ENCODE results near the gene NFE2L2.
A peak's percentile ranks its signal among the peaks of the same experiment; 100 is the strongest.
"Not testable (repeated sequence)": the region's sequence is repeated elsewhere in the genome, so short reads cannot be mapped to it uniquely, and the experiment has no call there.

Gene NFE2L2

DNA sequence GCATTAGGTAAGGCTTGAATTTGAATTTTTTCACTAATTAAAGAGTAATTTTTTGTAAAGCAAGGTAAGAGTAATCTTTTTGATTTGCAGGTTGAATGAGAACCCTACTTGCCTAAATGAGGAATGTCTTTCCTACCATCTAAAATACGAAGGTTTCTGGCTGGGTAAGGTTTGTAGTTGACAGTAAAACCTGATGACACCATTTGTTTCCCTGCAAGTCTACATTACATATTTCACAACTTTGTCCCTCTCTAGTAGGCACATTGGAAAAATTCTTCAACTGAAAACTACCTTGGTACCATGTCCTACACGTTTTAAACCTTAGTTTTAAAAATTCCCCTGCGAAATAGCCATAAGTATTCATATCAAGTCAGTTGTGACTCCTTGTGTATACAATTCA, 42.6 kb downstream of the NFE2L2 start:
- no peaks in the 10 kb centered on the region for H3K9me3 ChIP-seq (ENCODE audit: control insufficient read depth, insufficient read depth, low read length)
- H3K36me3 ChIP-seq (ENCODE audit: insufficient read depth, low read length): peaks cover 24% of the 10 kb centered on the region

DNA sequence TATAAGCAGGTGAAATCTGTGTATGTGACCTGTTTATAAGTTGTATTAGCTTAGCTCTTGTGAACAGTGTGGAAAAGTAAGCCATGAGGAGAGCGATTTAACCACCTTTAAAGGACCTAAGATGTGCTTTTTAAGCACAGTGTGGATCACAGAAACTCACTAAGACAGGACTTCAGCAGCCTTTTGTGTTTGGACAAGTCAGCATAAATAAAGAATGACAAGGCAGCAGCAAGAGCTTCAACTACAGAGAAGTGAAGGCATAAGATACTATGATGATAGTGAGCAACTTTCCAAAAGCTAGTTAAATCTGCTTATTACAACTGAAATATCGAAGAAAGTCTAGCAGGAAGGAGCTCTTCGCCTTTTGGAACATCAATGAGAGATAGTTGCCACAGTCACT, 43.0 kb downstream of the NFE2L2 start:
- Histone ChIP-seq H3K9ac (ENCODE audit: low read depth, low read length) (no peak overlapping the region), H3K4me1 (ENCODE audit: insufficient read depth, low read length) (peaks cover 18% of the 10 kb centered on the region), H3K9me3 (ENCODE audit: control insufficient read depth, insufficient read depth, low read length) (no peaks in the 10 kb centered on the region), H3K36me3 (ENCODE audit: insufficient read depth, low read length) (peaks cover 28% of the 10 kb centered on the region)

More for the DNA sequence above, 42.6 kb downstream of the NFE2L2 start:
- peaks cover 17% of the 10 kb centered on the region for H3K4me1 ChIP-seq (ENCODE audit: insufficient read depth, low read length)
- no peak overlapping the region for H3K9ac ChIP-seq (ENCODE audit: low read depth, low read length)

DNA sequence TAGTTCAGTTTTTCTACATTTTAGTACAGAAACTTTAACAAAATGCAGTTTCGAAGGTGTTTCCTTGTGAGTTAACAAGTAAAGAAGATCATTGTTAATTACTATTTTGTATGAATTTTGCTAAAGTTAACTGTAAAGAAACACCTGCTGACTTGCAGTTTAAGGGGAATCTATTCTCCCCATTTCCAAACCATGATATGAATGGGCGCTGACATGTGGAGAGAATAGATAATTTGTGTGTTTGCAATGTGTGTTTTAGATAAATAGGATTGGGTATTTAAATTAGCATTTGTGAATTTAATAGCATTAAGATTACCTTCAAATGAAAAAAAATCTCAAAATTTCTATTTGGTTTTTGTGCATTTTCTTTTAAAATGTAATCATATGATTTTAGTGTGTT, 44.7 kb downstream of the NFE2L2 start:
- not testable (repeated sequence) for H3K9me3 ChIP-seq (ENCODE audit: control insufficient read depth, insufficient read depth, low read length); H3K9ac ChIP-seq (ENCODE audit: low read depth, low read length)
- Histone ChIP-seq H3K4me1 (ENCODE audit: insufficient read depth, low read length) (peaks cover 19% of the 10 kb centered on the region), H3K36me3 (ENCODE audit: insufficient read depth, low read length) (peaks cover 39% of the 10 kb centered on the region)

DNA sequence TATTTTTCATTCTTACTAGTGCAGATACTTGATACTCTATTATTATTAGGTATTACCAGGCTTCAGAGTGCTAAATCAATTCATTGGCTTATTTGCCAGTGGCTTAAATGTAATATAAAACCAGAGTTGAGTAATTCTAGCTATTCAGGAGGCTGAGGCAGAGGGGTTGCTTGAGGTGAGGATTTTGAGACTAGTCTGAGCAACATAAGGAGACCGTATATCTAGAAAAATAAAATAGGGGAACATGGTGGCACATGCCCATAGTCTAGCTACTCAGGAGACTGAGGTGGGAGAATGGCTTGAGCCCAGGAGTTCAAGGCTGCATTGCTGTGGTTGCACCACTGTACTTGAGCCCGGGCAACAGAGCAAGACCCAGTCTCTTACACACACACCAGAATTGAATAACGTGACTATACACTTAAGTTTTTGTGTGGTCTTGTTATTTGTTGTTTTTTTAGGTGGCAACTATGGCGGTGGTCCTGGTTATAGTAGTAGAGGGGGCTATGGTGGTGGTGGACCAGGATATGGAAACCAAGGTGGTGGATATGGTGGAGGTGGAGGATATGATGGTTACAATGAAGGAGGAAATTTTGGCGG, 47.2 kb downstream of the NFE2L2 start:
- H3K9ac ChIP-seq (ENCODE audit: low read depth, low read length): no peak overlapping the region
- peaks cover 40% of the 10 kb centered on the region for H3K36me3 ChIP-seq (ENCODE audit: insufficient read depth, low read length)
- no peaks in the 10 kb centered on the region for H3K9me3 ChIP-seq (ENCODE audit: control insufficient read depth, insufficient read depth, low read length)
- H3K4me1 ChIP-seq (ENCODE audit: insufficient read depth, low read length): peaks cover 21% of the 10 kb centered on the region

DNA sequence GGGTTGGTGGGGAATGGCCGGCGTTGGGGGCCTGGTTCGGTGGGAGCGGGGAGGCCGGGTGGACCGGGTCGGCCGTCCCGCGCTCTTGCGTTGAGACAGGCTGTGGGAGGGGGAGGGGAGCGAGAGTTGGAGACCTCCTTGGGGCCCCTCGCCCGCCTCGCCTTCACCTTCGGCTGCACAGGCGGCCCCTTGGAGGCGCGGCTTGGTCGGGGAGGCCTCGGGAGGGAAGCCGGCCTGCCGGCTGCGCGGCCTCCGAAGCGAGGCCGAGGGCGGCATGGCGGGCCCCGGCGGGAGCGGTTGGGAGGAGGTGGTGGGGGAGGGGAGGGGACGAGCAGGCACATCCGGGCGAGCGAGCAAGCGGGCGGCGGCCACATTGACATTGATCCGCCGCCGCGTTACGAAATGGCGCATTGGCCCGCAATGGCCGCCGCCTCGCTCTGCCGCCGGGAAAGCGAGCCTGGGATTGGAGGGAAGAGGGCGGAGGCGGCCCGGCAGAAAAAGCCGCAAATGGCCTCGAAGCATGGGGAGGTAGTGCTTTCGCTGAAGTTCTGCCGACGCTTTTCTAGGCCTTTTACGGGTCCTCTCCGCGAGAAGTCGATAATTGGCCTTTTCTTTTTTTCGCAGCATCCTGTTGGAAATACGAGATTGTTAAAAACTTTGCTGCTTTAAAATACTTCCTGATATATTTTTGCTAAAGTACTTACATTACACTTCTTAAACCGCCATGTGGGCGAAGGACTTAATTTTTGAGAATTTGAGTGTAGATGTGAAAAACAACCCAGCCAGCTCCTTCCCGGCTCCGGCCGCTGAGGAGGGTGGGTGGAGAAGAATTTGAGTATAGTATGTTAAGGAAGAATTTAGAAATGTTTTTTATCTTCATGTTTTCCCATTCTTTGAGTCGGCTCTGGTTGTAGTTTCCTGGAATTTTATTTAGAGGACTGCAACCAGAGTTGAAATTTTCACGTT, 51.4 kb downstream of the NFE2L2 start:
- Histone ChIP-seq H3K9ac (ENCODE audit: low read depth, low read length) (peak overlapping the region; percentile 81), H3K4me1 (ENCODE audit: insufficient read depth, low read length) (peaks cover 11% of the 10 kb centered on the region), H3K9me3 (ENCODE audit: control insufficient read depth, insufficient read depth, low read length) (no peaks in the 10 kb centered on the region), H3K36me3 (ENCODE audit: insufficient read depth, low read length) (peaks cover 24% of the 10 kb centered on the region)

DNA sequence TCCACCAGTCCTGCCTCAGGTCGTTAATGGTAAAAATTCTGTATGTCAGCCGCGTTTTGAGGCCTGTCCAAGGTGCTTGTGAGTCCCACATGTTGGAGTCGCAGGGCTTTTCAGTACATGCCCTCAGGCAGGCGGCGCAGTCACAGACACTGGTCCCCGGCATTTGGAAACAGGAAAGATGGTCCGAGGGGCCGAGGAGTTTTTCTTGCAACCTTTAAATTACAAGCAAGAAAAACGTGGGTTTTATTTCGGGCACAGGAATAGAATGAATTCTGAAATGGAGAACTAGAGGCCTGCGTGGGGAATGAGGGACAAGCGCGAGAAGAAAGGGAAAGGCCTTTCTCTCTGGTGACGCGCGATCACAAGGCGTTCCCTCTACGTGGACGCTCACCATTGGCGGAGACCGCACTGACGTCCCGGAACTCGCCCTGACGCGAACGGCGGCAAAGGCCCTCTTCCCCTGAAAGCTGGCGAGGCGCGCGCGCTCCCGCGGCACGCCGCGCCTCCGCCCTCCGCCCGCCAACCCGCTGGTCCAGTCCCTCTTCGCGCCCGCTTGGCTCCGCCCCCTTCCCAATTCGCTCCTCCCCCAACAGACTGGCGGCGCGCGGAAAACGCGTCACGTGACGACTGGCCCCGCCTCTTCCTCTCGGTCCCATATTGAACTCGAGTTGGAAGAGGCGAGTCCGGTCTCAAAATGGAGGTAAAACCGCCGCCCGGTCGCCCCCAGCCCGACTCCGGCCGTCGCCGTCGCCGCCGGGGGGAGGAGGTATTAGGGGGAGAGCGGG, 52.2 kb downstream of the NFE2L2 start, which contains the start of gene HNRNPA3:
HNRNPA3 (plus strand) TSS at position 689 of the 785 bp plus-strand sequence; CDS start at position 695, 6 bp downstream.
- Histone ChIP-seq H3K4me1 (ENCODE audit: insufficient read depth, low read length) (peaks cover 7% of the 10 kb centered on the region; the same call in 1 of the 2 replicates), H3K9ac (ENCODE audit: low read depth, low read length) (peak within 1 kb of the TSS; percentile 83), H3K9me3 (ENCODE audit: control insufficient read depth, insufficient read depth, low read length) (no peaks in the 10 kb centered on the region), H3K36me3 (ENCODE audit: insufficient read depth, low read length) (peaks cover 19% of the 10 kb centered on the region)

DNA sequence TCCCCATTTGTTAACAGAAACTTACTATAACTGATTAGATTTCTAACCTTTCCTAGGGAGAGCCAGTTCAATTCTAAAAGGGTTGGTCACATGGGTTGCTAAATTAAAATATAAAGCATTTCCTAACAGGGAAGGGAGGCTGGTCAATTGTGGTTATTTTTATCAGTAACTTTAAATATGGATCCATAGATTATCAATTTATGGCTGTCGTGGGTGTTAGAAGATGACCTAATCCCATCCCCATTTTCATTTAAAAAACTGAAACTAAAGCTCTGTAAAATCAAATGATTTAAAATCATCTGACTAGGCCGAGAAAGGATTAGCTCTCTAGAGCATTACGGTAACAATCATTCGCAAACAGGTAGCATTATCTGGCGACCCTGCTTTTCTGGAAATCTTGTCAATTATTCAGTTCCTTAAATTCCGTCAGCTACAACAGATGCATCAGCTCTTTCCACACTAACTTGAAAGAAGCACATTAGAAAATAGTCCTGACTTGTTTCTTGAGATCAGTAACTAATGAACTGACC, 52.9 kb downstream of the NFE2L2 start:
- Histone ChIP-seq H3K36me3 (ENCODE audit: insufficient read depth, low read length) (peaks cover 12% of the 10 kb centered on the region), H3K4me1 (ENCODE audit: insufficient read depth, low read length) (peaks cover 3% of the 10 kb centered on the region; the same call in 1 of the 2 replicates), H3K9ac (ENCODE audit: low read depth, low read length) (peak overlapping the region; percentile 83), H3K9me3 (ENCODE audit: control insufficient read depth, insufficient read depth, low read length) (no peaks in the 10 kb centered on the region)

DNA sequence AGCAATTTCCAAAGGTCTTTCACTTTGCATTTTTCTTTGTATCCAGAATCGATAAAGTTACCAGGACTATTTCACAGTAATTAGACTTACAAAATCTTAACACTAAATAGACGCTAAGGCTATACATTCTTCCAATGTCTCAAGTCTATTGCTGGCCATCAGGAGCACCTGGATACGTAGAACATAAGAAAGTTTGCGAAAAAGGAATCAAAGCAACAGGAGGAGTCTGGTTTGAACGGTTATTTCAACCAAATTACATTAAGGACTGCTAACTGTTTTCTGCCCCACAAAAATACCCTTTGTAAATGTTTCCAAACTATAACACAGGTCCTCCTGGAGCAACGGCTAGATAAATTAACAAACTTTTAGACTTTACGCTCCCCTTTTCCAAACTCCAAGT, 53.4 kb downstream of the NFE2L2 start:
- Histone ChIP-seq H3K9me3 (ENCODE audit: control insufficient read depth, insufficient read depth, low read length) (no peaks in the 10 kb centered on the region), H3K4me1 (ENCODE audit: insufficient read depth, low read length) (peaks cover 3% of the 10 kb centered on the region; the same call in 1 of the 2 replicates), H3K9ac (ENCODE audit: low read depth, low read length) (peak overlapping the region; percentile 83), H3K36me3 (ENCODE audit: insufficient read depth, low read length) (peaks cover 8% of the 10 kb centered on the region)

DNA sequence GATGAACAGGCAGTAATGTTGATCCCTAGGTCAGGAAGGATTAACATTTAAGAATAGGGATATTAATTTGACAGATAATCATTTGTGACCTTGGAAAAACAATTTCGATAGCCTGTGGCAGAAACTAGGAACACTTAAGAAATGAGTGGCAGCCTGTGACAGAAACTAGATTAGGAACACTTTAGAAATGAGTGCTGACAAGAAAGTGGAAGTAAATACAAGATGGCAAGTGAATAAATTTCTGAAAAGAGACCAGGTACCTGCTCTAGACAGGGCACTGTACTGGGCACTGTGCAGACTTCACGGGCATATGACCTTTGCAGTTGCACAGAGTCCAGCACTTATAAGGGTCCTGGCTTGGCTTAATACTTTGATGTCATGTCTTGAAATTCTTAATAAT, 57.4 kb downstream of the NFE2L2 start:
- no peak overlapping the region for H3K9ac ChIP-seq (ENCODE audit: low read depth, low read length)
- H3K9me3 ChIP-seq (ENCODE audit: control insufficient read depth, insufficient read depth, low read length): no peaks in the 10 kb centered on the region
- peaks cover 11% of the 10 kb centered on the region; the same call in 1 of the 2 replicates for H3K4me1 ChIP-seq (ENCODE audit: insufficient read depth, low read length)
- no peaks in the 10 kb centered on the region for H3K36me3 ChIP-seq (ENCODE audit: insufficient read depth, low read length)

DNA sequence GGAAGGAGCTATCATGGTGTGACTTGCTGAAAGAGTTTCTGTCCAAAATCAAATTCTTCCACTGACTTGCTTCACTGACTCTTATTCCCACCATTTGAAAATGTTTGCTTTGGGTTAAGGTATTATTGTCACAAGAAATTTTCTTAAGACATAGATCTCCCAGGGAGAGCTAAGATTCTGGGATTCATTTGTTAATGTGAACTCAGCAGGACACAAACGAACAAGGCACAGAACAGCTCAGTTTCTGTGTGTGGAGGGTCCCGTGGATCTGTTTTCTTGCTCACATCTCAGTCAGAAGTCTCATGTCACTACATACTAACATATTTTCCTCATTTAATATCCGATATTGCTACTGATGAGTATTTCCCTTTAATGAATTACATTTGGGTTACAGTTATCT, 60.1 kb downstream of the NFE2L2 start:
- Histone ChIP-seq H3K9ac (ENCODE audit: low read depth, low read length) (no peak overlapping the region), H3K4me1 (ENCODE audit: insufficient read depth, low read length) (peaks cover 11% of the 10 kb centered on the region; the same call in 1 of the 2 replicates), H3K9me3 (ENCODE audit: control insufficient read depth, insufficient read depth, low read length) (no peaks in the 10 kb centered on the region), H3K36me3 (ENCODE audit: insufficient read depth, low read length) (no peaks in the 10 kb centered on the region)

DNA sequence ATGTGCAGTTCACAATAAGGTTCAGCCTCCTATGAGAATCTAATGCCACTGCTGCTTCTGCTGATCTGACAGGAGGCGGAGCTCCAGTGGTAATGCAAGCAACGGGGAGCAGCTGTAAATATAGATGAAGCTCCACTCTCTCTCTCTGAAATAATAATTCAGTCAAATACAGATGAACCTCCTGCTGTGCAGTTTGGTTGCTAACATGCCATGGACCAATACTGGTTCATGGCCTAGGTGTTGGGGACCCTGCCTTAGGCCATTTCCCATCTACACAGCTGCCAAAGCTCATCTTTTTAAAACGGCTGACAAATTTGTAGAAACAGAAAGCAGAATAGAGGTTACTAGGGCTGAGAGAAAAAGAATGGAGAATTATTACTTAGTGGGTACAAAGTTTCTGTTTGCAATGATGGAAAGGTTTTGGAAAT, 62.6 kb downstream of the NFE2L2 start:
- Histone ChIP-seq H3K9ac (ENCODE audit: low read depth, low read length) (no peak overlapping the region), H3K36me3 (ENCODE audit: insufficient read depth, low read length) (no peaks in the 10 kb centered on the region), H3K4me1 (ENCODE audit: insufficient read depth, low read length) (peaks cover 11% of the 10 kb centered on the region; the same call in 1 of the 2 replicates), H3K9me3 (ENCODE audit: control insufficient read depth, insufficient read depth, low read length) (no peaks in the 10 kb centered on the region)

DNA sequence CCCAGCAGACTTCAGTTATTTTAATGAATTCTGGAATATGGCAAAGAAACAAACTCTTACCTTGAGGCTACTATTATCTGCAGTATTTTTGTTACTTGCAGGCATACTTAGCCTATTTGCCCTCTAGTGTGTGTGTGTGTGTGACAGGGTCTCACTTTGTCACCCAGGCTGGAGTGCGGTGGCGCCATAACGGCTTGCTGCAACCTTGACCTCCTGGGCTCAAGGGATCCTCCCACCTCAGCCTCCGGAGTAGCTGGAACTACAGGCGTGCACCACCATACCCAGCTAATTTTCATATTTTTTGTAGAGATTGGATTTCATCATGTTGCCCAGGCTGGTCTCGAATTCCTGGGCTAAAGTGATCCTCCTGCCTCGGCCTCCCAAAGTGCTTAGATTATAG, 64.1 kb downstream of the NFE2L2 start:
- H3K9ac ChIP-seq (ENCODE audit: low read depth, low read length); H3K9me3 ChIP-seq (ENCODE audit: control insufficient read depth, insufficient read depth, low read length); H3K36me3 ChIP-seq (ENCODE audit: insufficient read depth, low read length): not testable (repeated sequence)
- peaks cover 11% of the 10 kb centered on the region; the same call in 1 of the 2 replicates for H3K4me1 ChIP-seq (ENCODE audit: insufficient read depth, low read length)

DNA sequence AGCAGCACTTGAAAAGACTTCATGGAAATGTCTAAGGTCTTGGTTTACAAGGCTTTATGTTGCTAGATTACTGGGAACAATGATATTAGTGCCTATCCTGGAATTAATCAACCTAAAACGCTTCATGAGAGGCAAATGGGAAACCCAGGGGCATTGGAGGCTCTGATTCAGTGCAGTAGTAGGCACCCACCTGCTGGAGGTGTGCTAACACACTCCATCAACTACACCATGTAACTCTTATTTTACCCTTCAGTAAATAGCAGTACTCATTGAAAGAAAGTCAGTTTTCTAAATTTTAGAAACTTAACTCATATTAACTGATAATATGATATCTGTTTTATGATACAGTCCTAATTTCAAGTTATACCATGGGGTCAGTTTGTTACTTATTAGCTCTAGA, 69.3 kb downstream of the NFE2L2 start:
- H3K9me3 ChIP-seq (ENCODE audit: control insufficient read depth, insufficient read depth, low read length): no peaks in the 10 kb centered on the region
- no peak overlapping the region for H3K9ac ChIP-seq (ENCODE audit: low read depth, low read length)
- no peaks in the 10 kb centered on the region for H3K4me1 ChIP-seq (ENCODE audit: insufficient read depth, low read length)
- no peaks in the 10 kb centered on the region for H3K36me3 ChIP-seq (ENCODE audit: insufficient read depth, low read length)

DNA sequence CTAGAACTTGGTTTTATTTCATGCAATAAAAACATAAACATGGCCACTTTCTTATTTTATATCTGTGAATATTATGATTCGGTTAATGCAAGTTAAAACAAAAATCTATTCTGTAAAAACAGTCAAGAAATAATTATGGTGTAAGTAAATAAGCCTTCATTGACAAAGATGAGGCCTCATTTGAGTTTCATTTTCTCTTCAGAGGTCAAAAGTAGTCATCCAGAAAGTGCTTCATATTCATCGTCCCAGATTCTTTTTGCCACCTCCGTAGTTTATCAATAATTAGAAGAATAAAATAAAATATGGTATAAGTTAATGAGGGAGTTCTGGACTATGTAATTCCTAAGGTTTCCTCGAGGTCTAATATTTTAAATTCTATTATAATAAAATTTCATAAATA, 71.3 kb downstream of the NFE2L2 start:
- H3K9ac ChIP-seq (ENCODE audit: low read depth, low read length): no peak overlapping the region
- no peaks in the 10 kb centered on the region for H3K36me3 ChIP-seq (ENCODE audit: insufficient read depth, low read length)
- H3K4me1 ChIP-seq (ENCODE audit: insufficient read depth, low read length): no peaks in the 10 kb centered on the region
- H3K9me3 ChIP-seq (ENCODE audit: control insufficient read depth, insufficient read depth, low read length): no peaks in the 10 kb centered on the region
